Activated naive CD8-positive, alpha-beta T cell treated with anti-CD3 and anti-CD28 coated beads, Interleukin-2, amount 10 ng/mL, durations not matched to agents 7 days and 5 days (primary cell): ENCODE results near the gene BCS1L. TPM values are rescaled to one million over a fixed set of nuclear protein-coding genes. Genes with fewer than 3 reads are reported as not detected.

ENCODE experiments used
- ATAC-seq: fragments of 150-1000 bp; cut with Tn5 transposase; one replicate; pipeline ENCODE4 v1.10.0; 2021; ENCODE audit warnings: low read depth, moderate library complexity
- POLR2A ChIA-PET: fragments of 350-600 bp; sonication (Branson Sonifier 250); formaldehyde crosslinking; loops from one replicate; lab custom pipeline; 2021; ENCODE audit warnings: antibody characterized with exemption; lab: Charles Lee
- DNase-seq: peaks from one replicate; pipeline ENCODE4 v3.0.0; 2021
- H3K27ac Mint-ChIP-seq: one replicate; pipeline ENCODE4 v1.8.0; 2022; ENCODE audit warnings: mild to moderate bottlenecking, mixed read lengths
- H3K27me3 Mint-ChIP-seq: one replicate; pipeline ENCODE4 v1.8.0; 2022; ENCODE audit warnings: mild to moderate bottlenecking, moderate library complexity, mixed read lengths
- H3K36me3 Mint-ChIP-seq: one replicate; pipeline ENCODE4 v1.8.0; 2021; ENCODE audit warnings: mild to moderate bottlenecking, mixed read lengths
- H3K4me1 Mint-ChIP-seq: one replicate; pipeline ENCODE4 v1.8.0; 2021; ENCODE audit warnings: mixed read lengths
- H3K4me3 Mint-ChIP-seq: one replicate; pipeline ENCODE4 v1.8.0; 2022; ENCODE audit warnings: mild to moderate bottlenecking, moderate library complexity, mixed read lengths
- H3K9me3 Mint-ChIP-seq: one replicate; pipeline ENCODE4 v1.8.0; 2021; ENCODE audit warnings: mixed read lengths
- total RNA-seq, 2 experiments: library from RNA; stranded (reverse); gene quantifications; one replicate each; pipeline ENCODE4 v1.2.3, GENCODE V29; 2021

BCS1L gene
- total RNA-seq, 2 experiments from 2014 or later: 46.7 to 49.3 TPM

GRCh38 chr2:218710687-218711549 lies 51.4 kb downstream of the BCS1L start, which contains the start of gene TTLL4:
Gene TTLL4, plus strand, starts transcription at chr2:218710835. Its CDS starts 26,842 bp downstream, at chr2:218737677.
- POLR2A ChIA-PET: interaction anchor here (1.0 to 1.8 kb wide), 3 partner anchors 39 to 424 kb away, joined by 3 to 9 read pairs (median 5); partner anchors contain the start of genes BCS1L, RNF25, STK36 and ZNF142
- H3K9me3 Mint-ChIP-seq: no peaks in the 10 kb centered on the region
- H3K27me3 Mint-ChIP-seq: peaks cover 10% of the 10 kb centered on the region
- peak; percentile 98 for ATAC-seq
- peaks cover 23% of the 10 kb centered on the region for H3K4me1 Mint-ChIP-seq
- peaks cover 5% of the 10 kb centered on the region for H3K36me3 Mint-ChIP-seq
- peak; percentile 99 for DNase-seq
- H3K4me3 Mint-ChIP-seq: peak within 1 kb of the TSS; percentile 99
- peak within 1 kb of the TSS; percentile 90 for H3K27ac Mint-ChIP-seq

GRCh38 chr2:218711550-218711929 lies 52.1 kb downstream of the BCS1L start:
- H3K27me3 Mint-ChIP-seq: peaks cover 7% of the 10 kb centered on the region
- no peaks in the 10 kb centered on the region for H3K9me3 Mint-ChIP-seq
- peaks cover 23% of the 10 kb centered on the region for H3K4me1 Mint-ChIP-seq
- POLR2A ChIA-PET: interaction anchor here (1.6 to 1.8 kb wide), 2 partner anchors 39 to 53 kb away, joined by 5 to 9 read pairs; partner anchors contain the start of genes BCS1L, RNF25, STK36 and ZNF142
- peaks cover 6% of the 10 kb centered on the region for H3K36me3 Mint-ChIP-seq
- ATAC-seq (no peak), DNase-seq (no peak)
- peak overlapping the region; percentile 90 for H3K27ac Mint-ChIP-seq
- peak overlapping the region; percentile 99 for H3K4me3 Mint-ChIP-seq

Other genes starting within 250 kb of the BCS1L start
- gene VIL1, start 240.6 kb upstream of the BCS1L start, total RNA-seq: not detected
- 10 to 100 TPM; 31.9 to 33.5 TPM for gene USP37, start 91.3 kb upstream of the BCS1L start, total RNA-seq
- 10 to 100 TPM; 75.0 to 79.5 TPM for gene CNOT9, start 90.8 kb upstream of the BCS1L start, total RNA-seq
- gene PLCD4, start 51.8 kb upstream of the BCS1L start, total RNA-seq: under 1 TPM; 0.54 to 0.64 TPM
- gene ZNF142, start 60 bp upstream of the BCS1L start, total RNA-seq: 10 to 100 TPM; 48.6 TPM
- gene RNF25, start 12.3 kb downstream of the BCS1L start, total RNA-seq: 10 to 100 TPM; 21.9 to 30.9 TPM
- gene STK36, start 12.4 kb downstream of the BCS1L start, total RNA-seq: 10 to 100 TPM; 19.9 to 20.1 TPM
- gene TTLL4, start 51.2 kb downstream of the BCS1L start, total RNA-seq: 10 to 100 TPM; 24.1 to 26.2 TPM
- gene CYP27A1, start 122.5 kb downstream of the BCS1L start, total RNA-seq: 1 to 10 TPM; 3.0 to 4.7 TPM
- gene PRKAG3, start 172.1 kb downstream of the BCS1L start, total RNA-seq: not detected
- gene WNT6, start 200.1 kb downstream of the BCS1L start, total RNA-seq: not detected
- gene WNT10A, start 221.2 kb downstream of the BCS1L start, total RNA-seq: 1 to 10 TPM; 1.9 to 2.5 TPM